ENCODE results near the gene EMX1.

- TF ChIP-seq, protein P1, sequence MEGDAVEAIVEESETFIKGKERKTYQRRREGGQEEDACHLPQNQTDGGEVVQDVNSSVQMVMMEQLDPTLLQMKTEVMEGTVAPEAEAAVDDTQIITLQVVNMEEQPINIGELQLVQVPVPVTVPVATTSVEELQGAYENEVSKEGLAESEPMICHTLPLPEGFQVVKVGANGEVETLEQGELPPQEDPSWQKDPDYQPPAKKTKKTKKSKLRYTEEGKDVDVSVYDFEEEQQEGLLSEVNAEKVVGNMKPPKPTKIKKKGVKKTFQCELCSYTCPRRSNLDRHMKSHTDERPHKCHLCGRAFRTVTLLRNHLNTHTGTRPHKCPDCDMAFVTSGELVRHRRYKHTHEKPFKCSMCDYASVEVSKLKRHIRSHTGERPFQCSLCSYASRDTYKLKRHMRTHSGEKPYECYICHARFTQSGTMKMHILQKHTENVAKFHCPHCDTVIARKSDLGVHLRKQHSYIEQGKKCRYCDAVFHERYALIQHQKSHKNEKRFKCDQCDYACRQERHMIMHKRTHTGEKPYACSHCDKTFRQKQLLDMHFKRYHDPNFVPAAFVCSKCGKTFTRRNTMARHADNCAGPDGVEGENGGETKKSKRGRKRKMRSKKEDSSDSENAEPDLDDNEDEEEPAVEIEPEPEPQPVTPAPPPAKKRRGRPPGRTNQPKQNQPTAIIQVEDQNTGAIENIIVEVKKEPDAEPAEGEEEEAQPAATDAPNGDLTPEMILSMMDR (conservative IDR thresholded peaks at IDR 0.05; ENCODE audit: low read depth, low read length), result no peak
- TF ChIP-seq EZH2 (IDR thresholded peaks at IDR 0.05; ENCODE audit: low read length, unreplicated experiment), result no peak
Measured at GRCh38 chr2:72883356-72883962, 33.9 kb upstream of the EMX1 start.
